Retinal pigment epithelial cell (primary cell): ENCODE results near the gene CGN.

Source experiments
- DNase-seq: peaks from one replicate; pipeline ENCODE4 v3.0.0-alpha.2; 2010; ENCODE audit warnings: low read depth
- H3K4me3 ChIP-seq: 2 replicates; pipeline ENCODE4 v1.5.1; 2011; ENCODE audit warnings: mild to moderate bottlenecking, low read length, control low read depth, moderate library complexity
- CTCF ChIP-seq: conservative IDR thresholded peaks from 2 replicates; pipeline ENCODE4 v1.5.1; 2011; ENCODE audit warnings: low read depth, low read length, control low read depth, inconsistent platforms

CGN gene

GRCh38 chr1:151577173-151577572 is 66.0 kb downstream of the CGN start:
- H3K4me3 ChIP-seq = no peak overlapping the region
- DNase-seq = no peak
- TF ChIP-seq CTCF = no peak

- DNase-seq = no peak
- no peak overlapping the region for H3K4me3 ChIP-seq
- TF ChIP-seq CTCF = no peak
Measured at GRCh38 chr1:151578941-151579340, 67.8 kb downstream of the CGN start.

- no peak for TF ChIP-seq CTCF
- H3K4me3 ChIP-seq = no peak overlapping the region
- no peak for DNase-seq
Measured at GRCh38 chr1:151579436-151580225, 68.4 kb downstream of the CGN start.

GRCh38 chr1:151581451-151581850 is 70.3 kb downstream of the CGN start:
- no peak for TF ChIP-seq CTCF
- DNase-seq = no peak
- no peak overlapping the region for H3K4me3 ChIP-seq

- no peak for TF ChIP-seq CTCF
- H3K4me3 ChIP-seq = no peak overlapping the region
- DNase-seq = no peak
Measured at GRCh38 chr1:151581921-151582320, 70.7 kb downstream of the CGN start.

- no peak for TF ChIP-seq CTCF
- no peak overlapping the region for H3K4me3 ChIP-seq
- no peak for DNase-seq
Measured at GRCh38 chr1:151583796-151584195, 72.6 kb downstream of the CGN start.

- TF ChIP-seq CTCF = no peak
- no peak for DNase-seq
- H3K4me3 ChIP-seq = no peak overlapping the region
Measured at GRCh38 chr1:151584278-151584677, 73.1 kb downstream of the CGN start.
